ENCODE data around the gene BEND7. TPM values are rescaled to one million over a fixed set of nuclear protein-coding genes. Genes with fewer than 3 reads are reported as not detected.

BEND7 gene
- total and polyA plus RNA-seq, 9 of the 15 experiments (the other 6 are each of a cell fraction or from before 2014, with no cell fraction given), result 1.3 to 11.4 (median 5.2) TPM

DNA sequence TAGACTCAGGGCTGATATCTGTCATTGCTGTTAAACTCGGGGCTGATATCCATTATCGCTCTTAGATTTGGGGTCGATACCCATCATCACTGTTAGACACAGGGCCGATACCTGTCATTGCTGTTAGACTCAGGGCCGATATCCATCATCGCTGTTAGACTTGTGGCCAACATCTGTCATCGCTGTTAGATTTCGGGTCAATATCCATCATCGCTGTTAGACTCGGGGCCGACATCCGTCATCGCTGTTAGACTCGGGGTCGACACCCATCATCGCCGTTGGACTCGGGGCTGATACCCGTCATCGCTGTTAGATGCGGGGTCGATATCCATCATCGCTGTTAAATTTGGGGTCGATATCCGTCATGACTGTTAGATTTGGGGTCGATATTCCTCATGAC, 54.8 kb downstream of the BEND7 start (continued):
- TF ChIP-seq, protein P1, sequence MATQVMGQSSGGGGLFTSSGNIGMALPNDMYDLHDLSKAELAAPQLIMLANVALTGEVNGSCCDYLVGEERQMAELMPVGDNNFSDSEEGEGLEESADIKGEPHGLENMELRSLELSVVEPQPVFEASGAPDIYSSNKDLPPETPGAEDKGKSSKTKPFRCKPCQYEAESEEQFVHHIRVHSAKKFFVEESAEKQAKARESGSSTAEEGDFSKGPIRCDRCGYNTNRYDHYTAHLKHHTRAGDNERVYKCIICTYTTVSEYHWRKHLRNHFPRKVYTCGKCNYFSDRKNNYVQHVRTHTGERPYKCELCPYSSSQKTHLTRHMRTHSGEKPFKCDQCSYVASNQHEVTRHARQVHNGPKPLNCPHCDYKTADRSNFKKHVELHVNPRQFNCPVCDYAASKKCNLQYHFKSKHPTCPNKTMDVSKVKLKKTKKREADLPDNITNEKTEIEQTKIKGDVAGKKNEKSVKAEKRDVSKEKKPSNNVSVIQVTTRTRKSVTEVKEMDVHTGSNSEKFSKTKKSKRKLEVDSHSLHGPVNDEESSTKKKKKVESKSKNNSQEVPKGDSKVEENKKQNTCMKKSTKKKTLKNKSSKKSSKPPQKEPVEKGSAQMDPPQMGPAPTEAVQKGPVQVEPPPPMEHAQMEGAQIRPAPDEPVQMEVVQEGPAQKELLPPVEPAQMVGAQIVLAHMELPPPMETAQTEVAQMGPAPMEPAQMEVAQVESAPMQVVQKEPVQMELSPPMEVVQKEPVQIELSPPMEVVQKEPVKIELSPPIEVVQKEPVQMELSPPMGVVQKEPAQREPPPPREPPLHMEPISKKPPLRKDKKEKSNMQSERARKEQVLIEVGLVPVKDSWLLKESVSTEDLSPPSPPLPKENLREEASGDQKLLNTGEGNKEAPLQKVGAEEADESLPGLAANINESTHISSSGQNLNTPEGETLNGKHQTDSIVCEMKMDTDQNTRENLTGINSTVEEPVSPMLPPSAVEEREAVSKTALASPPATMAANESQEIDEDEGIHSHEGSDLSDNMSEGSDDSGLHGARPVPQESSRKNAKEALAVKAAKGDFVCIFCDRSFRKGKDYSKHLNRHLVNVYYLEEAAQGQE (IDR thresholded peaks at IDR 0.05; ENCODE audit: borderline replicate concordance), result no peak
- TF ChIP-seq, protein P1 (CRISPR knock-in tag; IDR thresholded peaks at IDR 0.05; ENCODE audit: low read depth), result no peak
- TF ChIP-seq KLF16 (IDR thresholded peaks at IDR 0.05) (no peak), MCM5 (IDR thresholded peaks at IDR 0.05; ENCODE audit: low read depth) (no peak)

Data from K562 (cell line).